GM23338 (cell line): ENCODE results near the gene CYP2E1. TPM values are rescaled to one million over a fixed set of nuclear protein-coding genes. Genes with fewer than 3 reads are reported as not detected.

ENCODE experiments used
- ATAC-seq: fragments of 200-7000 bp; cut with Tn5 transposase; 3 replicates; pipeline ENCODE4 v1.9.1; 2020
- DNase-seq: peaks from one replicate; pipeline ENCODE4 v3.0.0-alpha.2; 2015; ENCODE audit warnings: low spot score
- H2AFZ ChIP-seq: fragments of 200-600 bp; sonication (generic); 2 replicates; pipeline ENCODE4 v1.8.0; 2016; ENCODE audit warnings: antibody characterized with exemption, mild to moderate bottlenecking, moderate library complexity
- H3F3A ChIP-seq: fragments of 200-600 bp; sonication (generic); replicated peaks from 2 replicates; pipeline ENCODE4 v1.8.0; 2017; ENCODE audit warnings: antibody characterized with exemption, mixed run types, low read depth
- H3K27ac ChIP-seq: fragments of 200-600 bp; sonication (generic); 2 replicates; pipeline ENCODE4 v1.6.1; 2016; ENCODE audit warnings: low read depth
- H3K27me3 ChIP-seq: fragments of 200-600 bp; sonication (generic); 2 replicates; pipeline ENCODE4 v1.8.0; 2016; ENCODE audit warnings: mild to moderate bottlenecking, mixed run types, moderate library complexity; ENCODE audit not compliant: insufficient read depth
- H3K36me3 ChIP-seq: fragments of 200-600 bp; sonication (generic); 2 replicates; pipeline ENCODE4 v1.8.0; 2016; ENCODE audit warnings: mild to moderate bottlenecking; ENCODE audit not compliant: insufficient read depth
- H3K4me1 ChIP-seq: fragments of 200-600 bp; sonication (generic); 2 replicates; pipeline ENCODE4 v1.8.0; 2016; ENCODE audit warnings: mild to moderate bottlenecking, moderate library complexity; ENCODE audit not compliant: insufficient read depth
- H3K4me2 ChIP-seq: fragments of 200-600 bp; sonication (generic); 2 replicates; pipeline ENCODE4 v1.7.1; 2017; ENCODE audit warnings: mixed run types
- H3K4me3 ChIP-seq: fragments of 200-600 bp; sonication (generic); 2 replicates; pipeline ENCODE4 v1.6.1; 2016; ENCODE audit warnings: mixed run types
- H3K79me2 ChIP-seq: fragments of 200-600 bp; sonication (generic); replicated peaks from 2 replicates; pipeline ENCODE4 v1.8.0; 2017; ENCODE audit warnings: mild to moderate bottlenecking; ENCODE audit not compliant: insufficient read depth
- H3K9me2 ChIP-seq: fragments of 200-600 bp; sonication (generic); 2 replicates; pipeline ENCODE4 v1.8.0; 2017; ENCODE audit not compliant: insufficient read depth
- H4K20me1 ChIP-seq: fragments of 200-600 bp; sonication (generic); replicated peaks from 2 replicates; pipeline ENCODE4 v1.8.0; 2017; ENCODE audit warnings: mild to moderate bottlenecking; ENCODE audit not compliant: insufficient read depth
- H3K27ac Mint-ChIP-seq: 2 replicates; pipeline ENCODE4 v1.8.0; 2020; ENCODE audit warnings: inconsistent platforms, mild to moderate bottlenecking, moderate library complexity, mixed read lengths
- H3K27me3 Mint-ChIP-seq: 3 replicates; pipeline ENCODE4 v1.8.0; 2022; ENCODE audit warnings: low read depth, mild to moderate bottlenecking, moderate library complexity, mixed read lengths, inconsistent platforms; ENCODE audit not compliant: insufficient read depth, poor library complexity
- H3K36me3 Mint-ChIP-seq: 3 replicates; pipeline ENCODE4 v1.8.0; 2021; ENCODE audit warnings: low read depth, mild to moderate bottlenecking, inconsistent platforms, moderate library complexity, mixed read lengths
- H3K4me1 Mint-ChIP-seq: 3 replicates; pipeline ENCODE4 v1.8.0; 2020; ENCODE audit warnings: mild to moderate bottlenecking, inconsistent platforms, mixed read lengths
- H3K4me3 Mint-ChIP-seq: 3 replicates; pipeline ENCODE4 v1.8.0; 2021; ENCODE audit warnings: moderate library complexity, mild to moderate bottlenecking, inconsistent platforms, mixed read lengths
- H3K9me3 Mint-ChIP-seq: 3 replicates; pipeline ENCODE4 v1.8.0; 2020; ENCODE audit warnings: moderate library complexity, mild to moderate bottlenecking, inconsistent platforms, mixed read lengths
- CREB1 ChIP-seq: fragments of 250-450 bp; sonication (Bioruptor Pico); IDR thresholded peaks from 2 replicates; pipeline ENCODE4 v1.5.0; 2020; ENCODE audit warnings: low read depth, mild to moderate bottlenecking, moderate library complexity
- EZH2 ChIP-seq: fragments of 200-600 bp; sonication (generic); IDR thresholded peaks from one replicate; pipeline ENCODE4 v1.8.0; 2017; ENCODE audit warnings: antibody characterized with exemption, mild to moderate bottlenecking, low read depth; ENCODE audit not compliant: unreplicated experiment
- EZH2phosphoT487 ChIP-seq: fragments of 200-600 bp; sonication (generic); IDR thresholded peaks from one replicate; pipeline ENCODE4 v1.8.1; 2018; ENCODE audit warnings: antibody characterized with exemption; ENCODE audit not compliant: unreplicated experiment
- JUNB ChIP-seq: IDR thresholded peaks from one replicate; pipeline ENCODE4 v1.6.1; 2016; ENCODE audit warnings: antibody characterized with exemption; ENCODE audit not compliant: unreplicated experiment
- NANOG ChIP-seq: IDR thresholded peaks from 2 replicates; pipeline ENCODE4 v1.6.1; 2016; ENCODE audit warnings: antibody characterized with exemption, borderline replicate concordance
- REST ChIP-seq: IDR thresholded peaks from one replicate; pipeline ENCODE4 v1.6.1; 2018; ENCODE audit warnings: antibody characterized with exemption; ENCODE audit not compliant: unreplicated experiment
- ZNF331 ChIP-seq: fragments of 250-450 bp; sonication (Bioruptor Pico); IDR thresholded peaks from 2 replicates; pipeline ENCODE4 v1.5.0; 2020; ENCODE audit warnings: low read depth, mild to moderate bottlenecking, moderate library complexity
- polyA plus RNA-seq: library from polyadenylated mRNA; unstranded; fragments of >200 nt; fragmentation: Nextera tagmentation; extraction: Ambion mirVana; gene quantifications from 2 replicates; pipeline ENCODE4 v1.2.1, GENCODE V29; 2016
- total RNA-seq: library from RNA; depleted of rRNA; stranded (reverse); fragments of >200 nt; shearing (Covaris generic); gene quantifications from 2 replicates; pipeline ENCODE4 v1.2.3, GENCODE V29; 2014
- TF ChIP-seq, protein P1 (sequence below), 2 experiments: fragments of 200-600 bp in 1 of 2; sonication (generic) in 1 of 2; conservative IDR thresholded peaks; 2 replicates each; pipeline versions ENCODE4 v1.5.1 to v1.6.1; 2016 to 2017; ENCODE audit warnings: antibody characterized with exemption in 2 of 2, low read depth in 2 of 2, mild to moderate bottlenecking in 2 of 2, moderate library complexity in 1 of 2
- TF ChIP-seq, protein P2 (sequence below): fragments of 250-450 bp; sonication (Bioruptor Pico); IDR thresholded peaks from 2 replicates; pipeline ENCODE4 v1.5.0; 2020; ENCODE audit warnings: mild to moderate bottlenecking, moderate library complexity

Gene CYP2E1
- total and polyA plus RNA-seq, 2 experiments from 2014 or later, result 0.97 to 2.2 TPM

DNA sequence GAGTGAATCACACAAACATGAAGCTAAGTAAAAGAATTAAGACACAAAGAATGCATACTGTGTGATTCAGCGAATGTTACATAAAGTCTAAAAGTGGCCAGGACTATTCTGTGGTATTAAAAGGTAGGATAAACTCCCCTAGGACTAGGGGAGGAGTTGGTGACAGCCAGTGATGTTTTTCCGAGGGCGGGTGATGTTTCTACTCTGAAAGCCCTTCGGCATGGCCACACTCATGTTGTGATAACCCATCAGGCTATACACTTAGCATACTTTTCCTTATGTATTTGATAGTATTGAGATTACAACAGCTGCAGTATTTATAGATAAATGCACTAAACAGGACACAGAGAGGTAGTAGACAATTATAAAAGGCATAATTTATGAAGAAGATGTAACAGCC, 15.8 kb upstream of the CYP2E1 start (continued):
- TF ChIP-seq EZH2, result no peak

DNA sequence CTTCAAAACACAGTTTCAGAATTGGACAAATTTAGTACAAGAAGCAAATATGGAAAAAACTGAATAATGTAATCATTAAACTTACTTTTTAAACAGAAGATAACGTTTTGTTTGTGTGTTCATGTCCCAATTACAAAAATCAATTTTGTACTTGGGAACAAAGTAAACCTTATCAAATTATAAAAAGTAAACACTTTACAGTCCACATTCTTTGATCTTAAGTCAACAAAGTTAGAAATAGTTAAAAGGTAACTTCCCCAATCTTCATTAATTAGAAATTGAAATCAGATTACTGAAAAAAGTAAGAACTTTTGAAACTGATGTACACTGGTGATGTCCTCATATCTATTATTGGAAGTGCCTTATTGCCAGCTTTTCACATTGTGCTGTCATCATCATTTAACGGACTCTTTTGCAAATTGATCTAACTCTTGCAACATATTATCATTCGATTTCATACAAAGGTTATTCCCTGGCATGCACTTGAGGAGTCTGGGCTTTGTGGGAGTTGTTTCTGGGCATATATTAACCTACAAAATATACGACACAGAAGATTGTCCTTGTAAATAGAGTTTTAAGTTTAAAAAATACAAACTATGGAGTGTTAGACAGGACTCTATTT, 15.1 kb upstream of the CYP2E1 start:
- peaks cover 6% of the 10 kb centered on the region for H3K27me3 Mint-ChIP-seq

More for the DNA sequence above, 15.1 kb upstream of the CYP2E1 start:
- H3K79me2 ChIP-seq, result no peaks in the 10 kb centered on the region
- peaks cover 20% of the 10 kb centered on the region; the same call in 1 of the 2 replicates for H3K27me3 ChIP-seq
- TF ChIP-seq, protein P1, sequence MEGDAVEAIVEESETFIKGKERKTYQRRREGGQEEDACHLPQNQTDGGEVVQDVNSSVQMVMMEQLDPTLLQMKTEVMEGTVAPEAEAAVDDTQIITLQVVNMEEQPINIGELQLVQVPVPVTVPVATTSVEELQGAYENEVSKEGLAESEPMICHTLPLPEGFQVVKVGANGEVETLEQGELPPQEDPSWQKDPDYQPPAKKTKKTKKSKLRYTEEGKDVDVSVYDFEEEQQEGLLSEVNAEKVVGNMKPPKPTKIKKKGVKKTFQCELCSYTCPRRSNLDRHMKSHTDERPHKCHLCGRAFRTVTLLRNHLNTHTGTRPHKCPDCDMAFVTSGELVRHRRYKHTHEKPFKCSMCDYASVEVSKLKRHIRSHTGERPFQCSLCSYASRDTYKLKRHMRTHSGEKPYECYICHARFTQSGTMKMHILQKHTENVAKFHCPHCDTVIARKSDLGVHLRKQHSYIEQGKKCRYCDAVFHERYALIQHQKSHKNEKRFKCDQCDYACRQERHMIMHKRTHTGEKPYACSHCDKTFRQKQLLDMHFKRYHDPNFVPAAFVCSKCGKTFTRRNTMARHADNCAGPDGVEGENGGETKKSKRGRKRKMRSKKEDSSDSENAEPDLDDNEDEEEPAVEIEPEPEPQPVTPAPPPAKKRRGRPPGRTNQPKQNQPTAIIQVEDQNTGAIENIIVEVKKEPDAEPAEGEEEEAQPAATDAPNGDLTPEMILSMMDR (conservative IDR thresholded peaks at IDR 0.05; ENCODE audit: low read depth in 2 of 2), result no peak
- no peak for TF ChIP-seq JUNB
- no peak for TF ChIP-seq EZH2phosphoT487
- no peak for TF ChIP-seq CREB1 (CRISPR knock-in tag)
- TF ChIP-seq REST, result no peak
- TF ChIP-seq, protein P2, sequence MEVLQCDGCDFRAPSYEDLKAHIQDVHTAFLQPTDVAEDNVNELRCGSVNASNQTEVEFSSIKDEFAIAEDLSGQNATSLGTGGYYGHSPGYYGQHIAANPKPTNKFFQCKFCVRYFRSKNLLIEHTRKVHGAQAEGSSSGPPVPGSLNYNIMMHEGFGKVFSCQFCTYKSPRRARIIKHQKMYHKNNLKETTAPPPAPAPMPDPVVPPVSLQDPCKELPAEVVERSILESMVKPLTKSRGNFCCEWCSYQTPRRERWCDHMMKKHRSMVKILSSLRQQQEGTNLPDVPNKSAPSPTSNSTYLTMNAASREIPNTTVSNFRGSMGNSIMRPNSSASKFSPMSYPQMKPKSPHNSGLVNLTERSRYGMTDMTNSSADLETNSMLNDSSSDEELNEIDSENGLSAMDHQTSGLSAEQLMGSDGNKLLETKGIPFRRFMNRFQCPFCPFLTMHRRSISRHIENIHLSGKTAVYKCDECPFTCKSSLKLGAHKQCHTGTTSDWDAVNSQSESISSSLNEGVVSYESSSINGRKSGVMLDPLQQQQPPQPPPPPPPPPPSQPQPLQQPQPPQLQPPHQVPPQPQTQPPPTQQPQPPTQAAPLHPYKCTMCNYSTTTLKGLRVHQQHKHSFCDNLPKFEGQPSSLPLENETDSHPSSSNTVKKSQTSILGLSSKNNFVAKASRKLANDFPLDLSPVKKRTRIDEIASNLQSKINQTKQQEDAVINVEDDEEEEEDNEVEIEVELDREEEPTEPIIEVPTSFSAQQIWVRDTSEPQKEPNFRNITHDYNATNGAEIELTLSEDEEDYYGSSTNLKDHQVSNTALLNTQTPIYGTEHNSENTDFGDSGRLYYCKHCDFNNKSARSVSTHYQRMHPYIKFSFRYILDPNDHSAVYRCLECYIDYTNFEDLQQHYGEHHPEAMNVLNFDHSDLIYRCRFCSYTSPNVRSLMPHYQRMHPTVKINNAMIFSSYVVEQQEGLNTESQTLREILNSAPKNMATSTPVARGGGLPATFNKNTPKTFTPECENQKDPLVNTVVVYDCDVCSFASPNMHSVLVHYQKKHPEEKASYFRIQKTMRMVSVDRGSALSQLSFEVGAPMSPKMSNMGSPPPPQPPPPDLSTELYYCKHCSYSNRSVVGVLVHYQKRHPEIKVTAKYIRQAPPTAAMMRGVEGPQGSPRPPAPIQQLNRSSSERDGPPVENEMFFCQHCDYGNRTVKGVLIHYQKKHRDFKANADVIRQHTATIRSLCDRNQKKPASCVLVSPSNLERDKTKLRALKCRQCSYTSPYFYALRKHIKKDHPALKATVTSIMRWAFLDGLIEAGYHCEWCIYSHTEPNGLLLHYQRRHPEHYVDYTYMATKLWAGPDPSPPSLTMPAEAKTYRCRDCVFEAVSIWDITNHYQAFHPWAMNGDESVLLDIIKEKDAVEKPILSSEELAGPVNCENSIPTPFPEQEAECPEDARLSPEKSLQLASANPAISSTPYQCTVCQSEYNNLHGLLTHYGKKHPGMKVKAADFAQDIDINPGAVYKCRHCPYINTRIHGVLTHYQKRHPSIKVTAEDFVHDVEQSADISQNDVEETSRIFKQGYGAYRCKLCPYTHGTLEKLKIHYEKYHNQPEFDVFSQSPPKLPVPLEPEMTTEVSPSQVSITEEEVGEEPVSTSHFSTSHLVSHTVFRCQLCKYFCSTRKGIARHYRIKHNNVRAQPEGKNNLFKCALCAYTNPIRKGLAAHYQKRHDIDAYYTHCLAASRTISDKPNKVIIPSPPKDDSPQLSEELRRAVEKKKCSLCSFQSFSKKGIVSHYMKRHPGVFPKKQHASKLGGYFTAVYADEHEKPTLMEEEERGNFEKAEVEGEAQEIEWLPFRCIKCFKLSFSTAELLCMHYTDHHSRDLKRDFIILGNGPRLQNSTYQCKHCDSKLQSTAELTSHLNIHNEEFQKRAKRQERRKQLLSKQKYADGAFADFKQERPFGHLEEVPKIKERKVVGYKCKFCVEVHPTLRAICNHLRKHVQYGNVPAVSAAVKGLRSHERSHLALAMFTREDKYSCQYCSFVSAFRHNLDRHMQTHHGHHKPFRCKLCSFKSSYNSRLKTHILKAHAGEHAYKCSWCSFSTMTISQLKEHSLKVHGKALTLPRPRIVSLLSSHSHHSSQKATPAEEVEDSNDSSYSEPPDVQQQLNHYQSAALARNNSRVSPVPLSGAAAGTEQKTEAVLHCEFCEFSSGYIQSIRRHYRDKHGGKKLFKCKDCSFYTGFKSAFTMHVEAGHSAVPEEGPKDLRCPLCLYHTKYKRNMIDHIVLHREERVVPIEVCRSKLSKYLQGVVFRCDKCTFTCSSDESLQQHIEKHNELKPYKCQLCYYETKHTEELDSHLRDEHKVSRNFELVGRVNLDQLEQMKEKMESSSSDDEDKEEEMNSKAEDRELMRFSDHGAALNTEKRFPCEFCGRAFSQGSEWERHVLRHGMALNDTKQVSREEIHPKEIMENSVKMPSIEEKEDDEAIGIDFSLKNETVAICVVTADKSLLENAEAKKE (CRISPR knock-in tag), result no peak
- TF ChIP-seq ZNF331 (CRISPR knock-in tag), result no peak
- no peak for TF ChIP-seq NANOG
- H3K27ac Mint-ChIP-seq, result no peak overlapping the region
- H3K4me1 Mint-ChIP-seq, result no peaks in the 10 kb centered on the region
- no peak overlapping the region for H3K4me3 ChIP-seq
- DNase-seq, result no peak
- H2AFZ ChIP-seq, result no peak overlapping the region
- no peak overlapping the region for H3K4me2 ChIP-seq
- H3K36me3 ChIP-seq, result no peaks in the 10 kb centered on the region
- H3K9me2 ChIP-seq, result no peaks in the 10 kb centered on the region
- no peaks in the 10 kb centered on the region for H4K20me1 ChIP-seq
- H3K9me3 Mint-ChIP-seq, result peaks cover 41% of the 10 kb centered on the region
- H3K36me3 Mint-ChIP-seq, result no peaks in the 10 kb centered on the region
- no peaks in the 10 kb centered on the region for H3K4me1 ChIP-seq
- ATAC-seq, result no peak
- H3F3A ChIP-seq, result no peaks in the 10 kb centered on the region
- no peak overlapping the region for H3K27ac ChIP-seq
- no peak overlapping the region for H3K4me3 Mint-ChIP-seq
